ENCODE results near the gene CEP104.

- TF ChIP-seq CTCF (IDR thresholded peaks at IDR 0.05), result no peak
- no peak for TF ChIP-seq EZH2 (IDR thresholded peaks at IDR 0.05; ENCODE audit: borderline replicate concordance, insufficient read depth, low read depth, low read length, poor library complexity, severe bottlenecking)
These were observed 29.7 kb upstream of the CEP104 start for GRCh38 chr1:3886691-3887090.
